Uterus (tissue), 4 donors: ENCODE results near the gene SELENOO. TPM values are rescaled to one million over a fixed set of nuclear protein-coding genes. Genes with fewer than 3 reads are reported as not detected.

Source experiments
- DNase-seq, 2 donors: peaks; one replicate each; pipeline ENCODE4 v3.0.0-alpha.2; 2019 to 2020
- H3K27ac ChIP-seq, 2 donors: fragments of 200-600 bp; sonication (generic); 1 replicate in 1 of 2; 2 replicates in 1 of 2; pipeline ENCODE4 v1.5.1; 2016 to 2018
- H3K27me3 ChIP-seq, 2 donors: fragments of 200-600 bp; sonication (generic); one replicate each; pipeline ENCODE4 v1.5.1; 2018 to 2019; ENCODE audit warnings: control low read depth in 1 of 2
- H3K36me3 ChIP-seq, 2 donors: fragments of 200-600 bp; sonication (generic); one replicate each; pipeline ENCODE4 v1.5.1; 2019; ENCODE audit warnings: control low read depth in 1 of 2
- H3K4me1 ChIP-seq, 2 donors: fragments of 200-600 bp; sonication (generic); one replicate each; pipeline ENCODE4 v1.5.1; 2018 to 2019; ENCODE audit warnings: control low read depth in 1 of 2
- H3K4me3 ChIP-seq, 2 donors: fragments of 200-600 bp; sonication (generic); 1 replicate in 1 of 2; 2 replicates in 1 of 2; pipeline ENCODE4 v1.5.1; 2018 to 2019; ENCODE audit warnings: mild to moderate bottlenecking in 1 of 2
- H3K9me3 ChIP-seq, 2 donors: fragments of 200-600 bp; sonication (generic); one replicate each; pipeline ENCODE4 v1.5.1; 2019; ENCODE audit warnings: control low read depth in 1 of 2
- CTCF ChIP-seq, 4 experiments: fragments of 200-600 bp in 2 of 4; fragments of 450-650 bp in 2 of 4; sonication (generic) in 2 of 4; IDR thresholded peaks; one replicate each; pipeline ENCODE4 v1.5.1; 2016 to 2019; ENCODE audit warnings: antibody characterized with exemption in 4 of 4, mild to moderate bottlenecking in 2 of 4, moderate library complexity in 1 of 4
- POLR2A ChIP-seq, 2 donors: fragments of 450-650 bp; IDR thresholded peaks; one replicate each; pipeline ENCODE4 v1.6.1; 2016; ENCODE audit warnings: antibody characterized with exemption in 2 of 2, mild to moderate bottlenecking in 1 of 2, moderate library complexity in 1 of 2
- intact Hi-C: fragments of 100-400 bp; cut with DNase I; formaldehyde crosslinking; loops from one replicate; pipeline ENCODE4 v1.15.1; 2023; ENCODE audit warnings: low total_unique reads
- total RNA-seq, 4 donors: library from RNA; depleted of rRNA in 3 of 4; stranded (reverse); fragments of >200 nt in 3 of 4; gene quantifications; one replicate each; pipeline versions ENCODE4 v1.1.0 to v1.2.4, GENCODE V29; 2014 to 2023
- donor health status: DM: yes; HTN: yes; CAD: no.

SELENOO gene
- total RNA-seq, 4 donors from 2014 or later = 1.5 to 22.1 (median 10.0) TPM

DNA sequence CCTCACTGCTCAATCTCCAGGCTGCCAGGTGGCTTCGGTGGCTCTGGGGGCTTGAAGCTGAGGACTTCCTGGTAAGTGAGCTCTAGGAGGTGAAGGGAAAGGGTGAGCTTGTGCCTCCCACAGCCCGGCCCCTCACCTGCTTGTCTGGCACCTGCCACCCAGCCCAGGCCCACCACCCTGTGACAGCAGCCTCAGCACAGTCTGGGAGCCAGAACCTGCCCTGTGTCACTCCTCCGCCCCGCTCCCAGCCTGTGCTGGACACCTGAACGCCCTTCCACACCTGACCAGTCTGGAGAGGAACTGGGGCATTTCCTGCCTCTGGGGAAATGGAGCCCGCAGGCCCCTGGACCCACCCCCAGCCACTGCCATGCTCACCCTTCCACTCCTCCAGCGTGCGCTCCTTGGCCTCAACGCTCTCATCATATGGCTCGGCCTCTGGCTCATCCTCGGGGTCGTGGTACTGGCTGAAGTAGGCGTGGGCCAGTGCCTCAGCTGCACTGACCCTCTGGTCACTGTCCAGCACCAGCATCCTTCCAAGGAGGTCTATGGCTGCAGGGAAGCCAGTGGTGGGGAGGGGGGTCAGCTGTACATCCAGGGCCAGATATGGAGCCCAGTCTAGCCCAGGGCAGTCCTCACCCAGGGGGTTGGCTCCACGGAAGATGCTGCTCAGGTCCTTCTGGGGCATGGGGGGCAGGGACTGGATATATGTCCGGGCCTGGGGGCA lies 64.3 kb downstream of the SELENOO start:
- Histone ChIP-seq H3K36me3 (no peaks in the 10 kb centered on the region), H3K4me1 (peaks cover 0 to 31% of the 10 kb centered on the region in 2 donors), H3K4me3 (no peak overlapping the region), H3K27me3 (no peaks in the 10 kb centered on the region), H3K27ac (no peak overlapping the region), H3K9me3 (no peaks in the 10 kb centered on the region)
- intact Hi-C loops = no loop called here
- TF ChIP-seq POLR2A (IDR thresholded peaks at IDR 0.05) = no peak
- TF ChIP-seq CTCF (IDR thresholded peaks at IDR 0.05) = no peak
- no peak for DNase-seq

- Histone ChIP-seq H3K4me1 (peaks cover 0 to 35% of the 10 kb centered on the region in 2 donors), H3K9me3 (no peaks in the 10 kb centered on the region), H3K36me3 (no peaks in the 10 kb centered on the region), H3K27me3 (no peaks in the 10 kb centered on the region), H3K27ac (no peak overlapping the region), H3K4me3 (no peak overlapping the region)
- TF ChIP-seq POLR2A (IDR thresholded peaks at IDR 0.05) (no peak), CTCF (IDR thresholded peaks at IDR 0.05) (no peak)
- intact Hi-C loops = no loop called here
- DNase-seq = no peak
These were observed 66.2 kb downstream of the SELENOO start for GRCh38 chr22:50266994-50267393.

Other genes starting within 250 kb of the SELENOO start
- gene PIM3, start 240.2 kb upstream of the SELENOO start, total RNA-seq = 100 to 1,000 TPM in 1 of 4 donors, 10 to 100 TPM in 3; 31.7 to 106 (median 53.6) TPM
- gene IL17REL, start 188.2 kb upstream of the SELENOO start, total RNA-seq = under 1 TPM in 2 of 4 donors, not detected in 2; 0.12 to 0.26 TPM
- not detected for gene TTLL8, start 142.7 kb upstream of the SELENOO start, total RNA-seq
- gene MLC1, start 115.6 kb upstream of the SELENOO start, total RNA-seq = 1 to 10 TPM in 1 of 4 donors, under 1 TPM in 2, not detected in 1; 0.29 to 1.9 (median 0.40) TPM
- 1 to 10 TPM in 2 of 4 donors, not detected in 2; 1.8 to 3.4 TPM for gene MOV10L1, start 111.0 kb upstream of the SELENOO start, total RNA-seq
- gene PANX2, start 30.3 kb upstream of the SELENOO start, total RNA-seq = under 1 TPM in 2 of 4 donors, not detected in 2; 0.35 to 0.43 TPM
- 10 to 100 TPM in 3 of 4 donors, 1 to 10 TPM in 1; 9.5 to 37.3 (median 15.0) TPM for gene TRABD, start 15.1 kb upstream of the SELENOO start, total RNA-seq
- 10 to 100 TPM; 19.1 to 52.2 (median 40.7) TPM for gene TUBGCP6, start 44.0 kb downstream of the SELENOO start, total RNA-seq
- gene HDAC10, start 50.3 kb downstream of the SELENOO start, total RNA-seq = 10 to 100 TPM in 3 of 4 donors, 1 to 10 TPM in 1; 1.2 to 40.5 (median 20.6) TPM
- 10 to 100 TPM; 10.3 to 41.4 (median 28.3) TPM for gene MAPK12, start 60.7 kb downstream of the SELENOO start, total RNA-seq
- gene MAPK11, start 69.4 kb downstream of the SELENOO start, total RNA-seq = 10 to 100 TPM in 3 of 4 donors, 1 to 10 TPM in 1; 7.9 to 39.5 (median 22.4) TPM
- 100 to 1,000 TPM in 2 of 4 donors, 10 to 100 TPM in 2; 44.7 to 208 (median 126) TPM for gene PLXNB2, start 106.6 kb downstream of the SELENOO start, total RNA-seq
- 10 to 100 TPM in 1 of 4 donors, 1 to 10 TPM in 3; 2.9 to 15.5 (median 8.0) TPM for gene DENND6B, start 126.0 kb downstream of the SELENOO start, total RNA-seq
- gene PPP6R2, start 142.3 kb downstream of the SELENOO start, total RNA-seq = 10 to 100 TPM; 42.4 to 73.1 (median 47.2) TPM